ENCODE results near the gene TP53AIP1.

The TP53AIP1 gene

DNA sequence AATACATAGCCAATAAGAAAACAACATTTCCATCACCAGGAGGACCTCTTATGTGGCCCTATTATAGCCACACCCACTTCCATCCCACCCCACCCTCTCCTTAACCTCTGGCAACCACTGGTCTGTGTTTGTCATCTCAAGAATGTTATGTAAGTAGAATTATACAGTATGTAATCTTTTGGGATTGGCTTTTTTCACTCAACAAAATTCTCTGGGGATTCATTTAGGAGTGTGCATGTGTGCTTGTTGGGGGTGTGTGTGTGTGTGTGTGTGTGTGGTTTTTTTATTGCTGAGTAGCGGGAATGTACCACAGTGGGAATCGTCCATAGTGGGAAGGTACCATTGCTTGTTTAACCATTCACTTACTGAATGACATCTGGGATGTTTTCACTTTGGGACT lies 46.3 kb downstream of the TP53AIP1 start:
- no peak overlapping the region for H3K4me3 ChIP-seq (ENCODE audit: low read depth, low read length)
- TF ChIP-seq, protein P1, sequence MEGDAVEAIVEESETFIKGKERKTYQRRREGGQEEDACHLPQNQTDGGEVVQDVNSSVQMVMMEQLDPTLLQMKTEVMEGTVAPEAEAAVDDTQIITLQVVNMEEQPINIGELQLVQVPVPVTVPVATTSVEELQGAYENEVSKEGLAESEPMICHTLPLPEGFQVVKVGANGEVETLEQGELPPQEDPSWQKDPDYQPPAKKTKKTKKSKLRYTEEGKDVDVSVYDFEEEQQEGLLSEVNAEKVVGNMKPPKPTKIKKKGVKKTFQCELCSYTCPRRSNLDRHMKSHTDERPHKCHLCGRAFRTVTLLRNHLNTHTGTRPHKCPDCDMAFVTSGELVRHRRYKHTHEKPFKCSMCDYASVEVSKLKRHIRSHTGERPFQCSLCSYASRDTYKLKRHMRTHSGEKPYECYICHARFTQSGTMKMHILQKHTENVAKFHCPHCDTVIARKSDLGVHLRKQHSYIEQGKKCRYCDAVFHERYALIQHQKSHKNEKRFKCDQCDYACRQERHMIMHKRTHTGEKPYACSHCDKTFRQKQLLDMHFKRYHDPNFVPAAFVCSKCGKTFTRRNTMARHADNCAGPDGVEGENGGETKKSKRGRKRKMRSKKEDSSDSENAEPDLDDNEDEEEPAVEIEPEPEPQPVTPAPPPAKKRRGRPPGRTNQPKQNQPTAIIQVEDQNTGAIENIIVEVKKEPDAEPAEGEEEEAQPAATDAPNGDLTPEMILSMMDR (IDR thresholded peaks at IDR 0.05; ENCODE audit: borderline replicate concordance, insufficient read depth, low read depth, low read length) = no peak

DNA sequence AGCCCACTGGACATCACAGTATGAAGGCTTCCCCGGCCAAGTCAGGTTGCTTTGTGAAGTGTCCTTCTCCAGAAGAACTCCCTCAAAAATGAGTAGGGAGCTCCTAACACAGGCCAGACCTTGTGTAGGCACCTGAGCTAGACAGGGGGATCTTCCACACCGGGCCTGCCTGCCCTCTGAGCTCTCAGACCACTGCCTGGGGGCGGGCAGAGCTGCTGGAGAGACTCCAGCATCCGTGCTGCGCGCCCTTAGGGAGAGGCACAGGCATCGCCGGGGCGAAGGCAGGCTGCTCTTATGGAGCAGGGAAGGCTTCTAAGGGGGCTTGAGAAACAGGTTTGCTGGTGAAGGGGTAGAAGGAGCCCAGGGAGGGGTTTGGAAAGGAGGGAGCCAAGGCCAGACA lies 47.1 kb downstream of the TP53AIP1 start:
- TF ChIP-seq, protein P1 (IDR thresholded peaks at IDR 0.05; ENCODE audit: borderline replicate concordance, insufficient read depth, low read depth, low read length) = no peak
- H3K4me3 ChIP-seq (ENCODE audit: low read depth, low read length) = no peak overlapping the region

GRCh38 chr11:128894685-128895084 lies 48.0 kb downstream of the TP53AIP1 start:
- H3K4me3 ChIP-seq (ENCODE audit: low read depth, low read length) = no peak overlapping the region
- TF ChIP-seq, protein P1 (IDR thresholded peaks at IDR 0.05; ENCODE audit: borderline replicate concordance, insufficient read depth, low read depth, low read length) = no peak

GRCh38 chr11:128894286-128894681 lies 48.4 kb downstream of the TP53AIP1 start:
- H3K4me3 ChIP-seq (ENCODE audit: low read depth, low read length) = no peak overlapping the region
- TF ChIP-seq, protein P1 (IDR thresholded peaks at IDR 0.05; ENCODE audit: borderline replicate concordance, insufficient read depth, low read depth, low read length) = no peak

DNA sequence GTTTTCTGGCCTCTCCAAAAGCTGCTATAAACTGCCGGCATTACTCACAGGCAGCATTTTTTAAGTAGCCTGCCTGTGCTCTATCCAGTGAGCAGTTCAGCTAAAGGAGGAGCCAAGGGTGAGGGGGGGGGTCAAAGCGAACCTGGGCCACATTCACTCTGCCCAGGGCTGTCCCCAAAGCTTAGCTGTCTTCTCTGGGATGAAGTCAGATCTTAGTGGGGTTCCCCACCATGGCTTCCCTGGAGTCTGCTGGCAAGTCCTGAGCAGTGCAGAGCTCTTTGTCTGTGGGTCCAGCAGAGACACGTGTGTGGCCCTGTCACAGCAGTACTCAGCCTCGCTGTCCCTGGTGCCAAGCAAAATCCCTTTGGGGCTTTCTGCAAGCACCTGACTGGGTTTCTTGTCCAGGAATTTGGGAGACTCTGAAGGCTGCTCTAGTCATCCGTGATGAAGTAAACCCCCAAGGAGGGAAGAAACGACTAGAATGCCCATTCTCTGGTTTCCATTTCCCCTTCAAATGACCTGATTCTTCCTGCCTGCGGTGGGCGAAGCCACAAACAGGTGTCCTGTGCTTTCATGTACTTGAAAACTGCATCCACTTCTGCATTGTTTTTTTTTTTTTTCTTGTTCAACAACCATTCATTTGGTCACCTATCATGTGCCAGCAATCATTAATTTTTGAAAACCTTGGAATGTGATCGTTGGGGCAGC lies 48.9 kb downstream of the TP53AIP1 start:
- TF ChIP-seq, protein P1 (IDR thresholded peaks at IDR 0.05; ENCODE audit: borderline replicate concordance, insufficient read depth, low read depth, low read length) = no peak
- no peak overlapping the region for H3K4me3 ChIP-seq (ENCODE audit: low read depth, low read length)

DNA sequence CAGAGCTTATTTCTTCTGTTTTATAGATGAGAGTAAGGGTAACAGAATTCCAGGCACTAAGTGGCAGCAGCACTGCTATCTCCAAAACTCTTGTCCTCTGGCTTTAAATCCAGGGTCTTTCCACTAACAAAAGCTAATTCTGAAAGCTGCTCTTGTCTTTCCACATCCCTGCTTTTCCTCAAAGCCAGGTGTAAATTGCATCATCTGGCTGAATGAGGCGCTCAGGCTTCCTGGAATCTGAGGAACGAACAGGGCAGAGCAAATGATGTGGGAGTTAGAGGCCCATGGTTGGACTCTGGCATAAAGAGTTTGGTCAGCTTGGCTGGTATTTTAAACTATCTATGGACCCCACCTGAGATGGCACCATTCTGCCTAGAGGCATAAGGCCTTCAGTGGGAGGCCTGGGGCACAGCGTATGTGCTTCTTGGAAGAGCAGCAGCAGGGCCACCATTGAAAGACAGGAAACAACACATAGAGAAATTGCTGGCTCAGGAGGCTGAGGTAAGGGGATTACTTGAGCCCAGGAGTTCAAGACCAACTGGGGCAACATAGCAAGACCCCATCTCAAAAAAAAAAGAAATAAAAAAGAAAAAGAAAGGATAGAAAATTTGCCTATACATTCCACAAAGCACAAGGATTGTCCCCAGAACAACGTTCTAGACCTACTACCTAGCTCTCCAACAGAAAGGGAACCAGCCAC lies 49.7 kb downstream of the TP53AIP1 start:
- H3K4me3 ChIP-seq (ENCODE audit: low read depth, low read length) = no peak overlapping the region
- TF ChIP-seq, protein P1 (IDR thresholded peaks at IDR 0.05; ENCODE audit: borderline replicate concordance, insufficient read depth, low read depth, low read length) = no peak

DNA sequence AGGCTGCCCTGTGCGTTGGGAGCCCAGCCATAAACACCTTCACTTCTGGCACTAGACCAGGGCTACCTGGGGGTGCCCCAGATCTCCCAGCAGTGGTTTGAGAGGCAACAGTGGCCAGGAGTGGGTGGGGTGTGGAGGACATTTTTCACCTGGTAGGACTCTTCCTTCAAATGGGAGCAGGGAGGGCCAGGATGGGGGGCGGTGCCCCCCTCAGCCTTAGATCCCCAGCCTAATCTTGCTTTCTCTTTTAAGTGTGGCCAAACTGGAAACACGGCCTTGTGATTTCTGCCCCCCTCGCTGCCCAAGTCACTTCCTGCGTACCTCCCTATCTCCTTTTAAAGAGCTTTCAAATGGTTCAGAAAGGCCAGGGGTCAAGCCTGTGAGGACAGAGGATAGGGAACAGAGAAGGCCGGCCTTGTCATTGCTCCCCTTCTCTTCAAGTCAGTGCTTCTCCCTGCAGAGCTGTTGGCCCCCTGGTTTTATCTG lies 50.7 kb downstream of the TP53AIP1 start:
- no peak overlapping the region for H3K4me3 ChIP-seq (ENCODE audit: low read depth, low read length)
- TF ChIP-seq, protein P1 (IDR thresholded peaks at IDR 0.05; ENCODE audit: borderline replicate concordance, insufficient read depth, low read depth, low read length) = no peak
